ENCODE data around the gene C22orf31.
A peak's percentile ranks its signal among the peaks of the same experiment; 100 is the strongest.
"Not testable (repeated sequence)": the region's sequence is repeated elsewhere in the genome, so short reads cannot be mapped to it uniquely, and the experiment has no call there.

C22orf31 gene

GRCh38 chr22:29055192-29055830, 6.3 kb downstream of the C22orf31 start:
- DNase-seq (ENCODE audit: low spot score), result no peak

GRCh38 chr22:29054251-29054767, 7.3 kb downstream of the C22orf31 start:
- peak; percentile 30 for FAIRE-seq
- no peak for DNase-seq (ENCODE audit: low spot score)

More at GRCh38 chr22:29055192-29055830, 6.3 kb downstream of the C22orf31 start:
- no peak for FAIRE-seq

GRCh38 chr22:29053048-29053702, 8.5 kb downstream of the C22orf31 start:
- DNase-seq (ENCODE audit: low spot score) (no peak), FAIRE-seq (no peak)

GRCh38 chr22:29050457-29050856, 11.2 kb downstream of the C22orf31 start:
- no peak for FAIRE-seq
- DNase-seq (ENCODE audit: low spot score), result no peak

- FAIRE-seq, result no peak
These were observed 11.9 kb downstream of the C22orf31 start for GRCh38 chr22:29049655-29050263.

GRCh38 chr22:29048822-29049654, 12.6 kb downstream of the C22orf31 start:
- DNase-seq (ENCODE audit: low spot score) (no peak), FAIRE-seq (no peak)

More at GRCh38 chr22:29049655-29050263, 11.9 kb downstream of the C22orf31 start:
- DNase-seq (ENCODE audit: low spot score), result no peak

- DNase-seq (ENCODE audit: low spot score) (peak; percentile 63), FAIRE-seq (peak; percentile 86)
These were observed 16.9 kb downstream of the C22orf31 start for GRCh38 chr22:29044657-29045176.

- FAIRE-seq (no peak), DNase-seq (ENCODE audit: low spot score) (peak; percentile 49)
These were observed 17.6 kb downstream of the C22orf31 start for GRCh38 chr22:29043906-29044575.

GRCh38 chr22:29041408-29041807, 20.2 kb downstream of the C22orf31 start:
- FAIRE-seq, result no peak
- no peak for DNase-seq (ENCODE audit: low spot score)

GRCh38 chr22:29040385-29041275, 21.0 kb downstream of the C22orf31 start:
- DNase-seq (ENCODE audit: low spot score) (peak; percentile 66), FAIRE-seq (no peak)

- DNase-seq (ENCODE audit: low spot score); FAIRE-seq: not testable (repeated sequence)
These were observed 21.9 kb downstream of the C22orf31 start for GRCh38 chr22:29039684-29040083.

GRCh38 chr22:29039148-29039547, 22.5 kb downstream of the C22orf31 start:
- no peak for DNase-seq (ENCODE audit: low spot score)
- no peak for FAIRE-seq

GRCh38 chr22:29037340-29037932, 24.2 kb downstream of the C22orf31 start:
- no peak for DNase-seq (ENCODE audit: low spot score)
- FAIRE-seq, result no peak

- DNase-seq (ENCODE audit: low spot score), result peak; percentile 25
- FAIRE-seq, result no peak
These were observed 29.0 kb downstream of the C22orf31 start for GRCh38 chr22:29032584-29032983.

- FAIRE-seq (no peak), DNase-seq (ENCODE audit: low spot score) (no peak)
These were observed 29.6 kb downstream of the C22orf31 start for GRCh38 chr22:29032014-29032475.

- DNase-seq (ENCODE audit: low spot score), result peak; percentile 91
These were observed 30.2 kb downstream of the C22orf31 start for GRCh38 chr22:29031227-29032011.

GRCh38 chr22:29030618-29031226, 30.9 kb downstream of the C22orf31 start:
- DNase-seq (ENCODE audit: low spot score) (peak; percentile 95), FAIRE-seq (peak; percentile 71)

More at GRCh38 chr22:29031227-29032011, 30.2 kb downstream of the C22orf31 start:
- FAIRE-seq, result no peak

Measured in urothelium cell line (cell line).